Measurements from ENCODE around the gene CUEDC1. TPM values are rescaled to one million over a fixed set of nuclear protein-coding genes. Genes with fewer than 3 reads are reported as not detected.

Gene CUEDC1
- total and polyA plus RNA-seq, 11 donors, result 29.6 to 68.5 (median 42.2) TPM

DNA sequence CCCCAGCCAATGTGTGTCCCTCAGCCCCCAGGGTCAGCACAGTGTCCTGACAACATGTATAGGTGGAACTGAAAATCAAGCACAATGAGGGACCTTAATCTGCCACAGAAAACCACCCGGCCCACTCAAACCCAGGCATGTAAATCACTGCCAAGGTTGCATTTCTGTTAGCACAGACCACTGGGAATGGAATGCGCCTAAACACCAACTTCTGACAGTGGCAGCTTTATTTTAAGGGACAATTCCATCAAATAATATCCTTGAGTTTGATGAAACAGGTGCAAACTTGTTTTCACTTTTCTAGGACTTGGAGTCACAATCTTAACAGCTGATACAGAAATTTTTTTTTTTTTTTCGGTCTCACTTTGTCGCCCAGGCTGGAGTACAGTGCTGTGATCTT is 68.1 kb downstream of the CUEDC1 start:
- peak overlapping the region in 1 of 12 donors; percentile 28 for H3K27ac ChIP-seq
- H3K4me3 ChIP-seq, result no peak overlapping the region
- peaks cover 2 to 46% (median 39%) of the 10 kb centered on the region in 12 donors for H3K4me1 ChIP-seq
- intact Hi-C loops (cut with DNase I), result no loop called here
- DNase-seq (no peak), ATAC-seq (no peak)
- TF ChIP-seq CTCF (IDR thresholded peaks at IDR 0.05) (no peak), POLR2A (IDR thresholded peaks at IDR 0.05) (no peak)
- 91 to 96% (median 92%) methylated on average over 4 of the region's 4 CpGs for WGBS, 4 donors
- H3K9me3 ChIP-seq, result peaks cover 0 to 4% (median 0%) of the 10 kb centered on the region in 12 donors
- peaks cover 0 to 31% (median 22%) of the 10 kb centered on the region in 9 donors for H3K36me3 ChIP-seq
- H3K27me3 ChIP-seq, result no peaks in the 10 kb centered on the region

- Histone ChIP-seq H3K27me3 (no peaks in the 10 kb centered on the region), H3K4me1 (peaks cover 7 to 46% (median 38%) of the 10 kb centered on the region in 12 donors), H3K27ac (no peak overlapping the region), H3K9me3 (peaks cover 0 to 4% (median 0%) of the 10 kb centered on the region in 12 donors), H3K4me3 (no peak overlapping the region), H3K36me3 (peaks cover 0 to 31% (median 22%) of the 10 kb centered on the region in 9 donors)
- no peak for DNase-seq
- 91 to 92% (median 91%) methylated on average over 4 of the region's 4 CpGs for WGBS, 4 donors
- TF ChIP-seq CTCF (IDR thresholded peaks at IDR 0.05), result no peak
- no peak for TF ChIP-seq POLR2A (IDR thresholded peaks at IDR 0.05)
- ATAC-seq, result no peak
- intact Hi-C loops (cut with DNase I), result no loop called here
Observed at GRCh38 chr17:57886020-57886419, 69.2 kb downstream of the CUEDC1 start.

DNA sequence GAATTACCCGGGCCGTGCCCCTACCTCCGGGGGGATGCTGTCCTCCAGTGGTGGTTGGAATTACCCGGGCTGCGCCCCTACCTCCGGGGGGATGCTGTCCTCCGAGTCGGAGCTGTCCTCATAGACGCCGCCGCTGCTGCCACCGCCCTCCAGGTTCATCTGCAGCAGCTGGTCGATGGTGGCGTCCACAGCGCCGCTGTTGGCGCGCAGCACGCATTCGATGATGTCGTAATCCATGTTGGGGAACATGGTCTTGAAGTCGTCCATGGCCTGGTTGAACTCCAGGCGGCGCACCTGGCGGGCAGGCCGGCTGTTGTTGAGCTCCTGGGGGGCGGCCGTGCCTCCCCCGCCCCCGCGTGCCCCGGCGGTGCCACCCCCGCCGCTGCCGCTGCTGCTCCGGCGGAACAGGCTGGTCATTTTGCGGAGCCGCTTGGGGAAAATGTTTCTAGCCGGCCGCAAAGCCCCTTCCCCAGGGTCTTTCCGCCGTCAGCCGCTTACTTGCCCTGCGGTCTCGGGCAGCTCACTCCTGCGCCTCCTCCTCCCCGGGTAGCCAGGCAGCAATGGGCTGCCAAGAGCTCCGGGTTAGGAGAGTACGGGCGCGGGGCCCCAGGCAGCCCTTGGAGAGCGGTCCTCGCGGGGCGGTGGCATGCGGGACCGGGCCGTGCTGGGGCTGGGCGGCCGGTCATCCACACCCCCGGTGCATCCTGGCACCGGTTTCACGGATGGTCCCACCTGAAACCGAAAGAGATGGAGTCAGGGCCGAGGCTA is 69.9 kb downstream of the CUEDC1 start:
- H3K36me3 ChIP-seq, result peaks cover 0 to 34% (median 22%) of the 10 kb centered on the region in 9 donors
- TF ChIP-seq POLR2A (IDR thresholded peaks at IDR 0.05), result no peak
- H3K27ac ChIP-seq, result no peak overlapping the region
- ATAC-seq, result no peak
- H3K27me3 ChIP-seq, result no peaks in the 10 kb centered on the region
- peaks cover 7 to 46% (median 35%) of the 10 kb centered on the region in 12 donors for H3K4me1 ChIP-seq
- H3K4me3 ChIP-seq, result no peak overlapping the region
- whole genome bisulfite sequencing, 4 donors, result 88 to 92% (median 91%) methylated on average over 42 to 67 of the region's 67 CpGs
- peaks cover 0 to 4% (median 0%) of the 10 kb centered on the region in 12 donors for H3K9me3 ChIP-seq
- intact Hi-C loops (cut with DNase I), result no loop called here
- no peak for DNase-seq

- TF ChIP-seq POLR2A (IDR thresholded peaks at IDR 0.05) (no peak), CTCF (IDR thresholded peaks at IDR 0.05) (no peak)
- 27 to 47% (median 34%) methylated on average over 8 to 9 of the region's 9 CpGs for WGBS, 4 donors
- ATAC-seq (peak in 3 of 4 donors; percentile 25 to 38 (median 32)), DNase-seq (peak in 1 of 5 donors; percentile 54)
- Histone ChIP-seq H3K9me3 (peaks cover 0 to 4% (median 0%) of the 10 kb centered on the region in 12 donors), H3K27ac (peak overlapping the region in 11 of 12 donors; percentile 14 to 89 (median 52)), H3K27me3 (no peaks in the 10 kb centered on the region), H3K36me3 (peaks cover 0 to 57% (median 44%) of the 10 kb centered on the region in 9 donors), H3K4me1 (peaks cover 8 to 49% (median 30%) of the 10 kb centered on the region in 12 donors), H3K4me3 (no peak overlapping the region)
- intact Hi-C loops (cut with DNase I), result no loop called here
Observed at GRCh38 chr17:57881783-57882351, 73.3 kb downstream of the CUEDC1 start.

Measured in heart left ventricle (tissue), 16 donors.